GM12878 (cell line): Measurements from ENCODE around the gene TRIM72. TPM values are rescaled to one million over a fixed set of nuclear protein-coding genes. Genes with fewer than 3 reads are reported as not detected.

Experiments used
- BHLHE40 ChIP-seq, 2 experiments: fragments of 450-650 bp in 1 of 2; IDR thresholded peaks; 2 replicates each; pipeline ENCODE4 v1.6.1; 2011 to 2017; ENCODE audit warnings: low read depth in 2 of 2, borderline replicate concordance in 1 of 2, improper control_type of control experiment in 1 of 2, low read length in 1 of 2, mild to moderate bottlenecking in 1 of 2
- CBFB ChIP-seq: IDR thresholded peaks from 2 replicates; pipeline ENCODE4 v1.6.1; 2016; ENCODE audit warnings: antibody characterized with exemption, low read depth
- CEBPB ChIP-seq, 2 experiments: fragments of 150-350 bp in 1 of 2; IDR thresholded peaks; 2 replicates each; pipeline ENCODE4 v1.6.1; 2012 to 2014; ENCODE audit warnings: low read depth in 2 of 2, low read length in 2 of 2, borderline replicate concordance in 1 of 2, inconsistent platforms in 1 of 2
- CHD1 ChIP-seq: IDR thresholded peaks from 2 replicates; pipeline ENCODE4 v1.6.1; 2012; ENCODE audit warnings: low read depth, low read length, improper control_type of control experiment
- CHD4 ChIP-seq: fragments of 200-600 bp; sonication (generic); IDR thresholded peaks from 2 replicates; pipeline ENCODE4 v1.6.1; 2016; ENCODE audit warnings: mild to moderate bottlenecking
- CREB1 ChIP-seq: IDR thresholded peaks from 2 replicates; pipeline ENCODE4 v1.6.1; 2012; ENCODE audit warnings: low read depth, mild to moderate bottlenecking, inconsistent platforms
- DPF2 ChIP-seq: fragments of 450-650 bp; IDR thresholded peaks from 2 replicates; pipeline ENCODE4 v1.6.1; 2017; ENCODE audit warnings: mild to moderate bottlenecking
- EGR1 ChIP-seq, 2 experiments: IDR thresholded peaks; 1 replicate in 1 of 2; 2 replicates in 1 of 2; pipeline ENCODE4 v1.6.1; 2011 to 2012; ENCODE audit warnings: low read depth in 2 of 2, low read length in 2 of 2, borderline replicate concordance in 1 of 2, mild to moderate bottlenecking in 1 of 2, moderate library complexity in 1 of 2
- EZH2 ChIP-seq: IDR thresholded peaks from 2 replicates; pipeline ENCODE4 v1.6.1; 2012; ENCODE audit warnings: low read depth, mild to moderate bottlenecking, control low read depth, inconsistent platforms, low read length, borderline replicate concordance; ENCODE audit not compliant: control insufficient read depth
- FOXK2 ChIP-seq: fragments of 450-650 bp; IDR thresholded peaks from 2 replicates; pipeline ENCODE4 v1.6.1; 2017; ENCODE audit warnings: mild to moderate bottlenecking, moderate library complexity
- IRF4 ChIP-seq: IDR thresholded peaks from 2 replicates; pipeline ENCODE4 v1.6.1; 2011; ENCODE audit warnings: low read depth, low read length
- KDM1A ChIP-seq: fragments of 200-600 bp; sonication (generic); IDR thresholded peaks from 2 replicates; pipeline ENCODE4 v1.6.1; 2016; ENCODE audit warnings: borderline replicate concordance
- LARP7 ChIP-seq: fragments of 450-650 bp; IDR thresholded peaks from 2 replicates; pipeline ENCODE4 v1.6.1; 2017; ENCODE audit warnings: mild to moderate bottlenecking
- SIX5 ChIP-seq: IDR thresholded peaks from 2 replicates; pipeline ENCODE4 v1.6.1; 2011; ENCODE audit warnings: mild to moderate bottlenecking, low read depth, low read length, moderate library complexity; ENCODE audit not compliant: severe bottlenecking
- SMARCA5 ChIP-seq: fragments of 450-650 bp; IDR thresholded peaks from 2 replicates; pipeline ENCODE4 v1.6.1; 2017; ENCODE audit warnings: mild to moderate bottlenecking
- WRNIP1 ChIP-seq: IDR thresholded peaks from 2 replicates; pipeline ENCODE4 v1.6.1; 2011; ENCODE audit warnings: low read depth, low read length, improper control_type of control experiment, borderline replicate concordance
- ZBTB11 ChIP-seq: fragments of 450-650 bp; formaldehyde crosslinking; IDR thresholded peaks from 2 replicates; pipeline ENCODE4 v1.5.0; 2022; ENCODE audit warnings: mild to moderate bottlenecking, missing genetic modification characterization
- ZNF274 ChIP-seq: IDR thresholded peaks from one replicate; pipeline ENCODE4 v1.8.0; 2011; ENCODE audit not compliant: insufficient read length, insufficient read depth
- polyA plus RNA-seq, 11 experiments: library from polyadenylated mRNA; depleted of rRNA in 4 of 11; unstranded in 6 of 11; stranded (reverse) in 5 of 11; fragments of >200 nt; fragmentation: Nextera tagmentation in 4 of 11; fragmentation: Illumina TruSeq in 1 of 11; extraction: Ambion mirVana in 4 of 11; extraction: Trizol in 1 of 11; gene quantifications; 1 replicate in 1 of 11; 2 replicates in 10 of 11; pipeline versions ENCODE4 v1.2.1 to v1.2.3, GENCODE V29; 2011 to 2016; ENCODE audit warnings: inconsistent platforms in 2 of 11, missing spikeins in 2 of 11, low read depth in 1 of 11
- total RNA-seq, 4 experiments: library from RNA; depleted of rRNA in 3 of 4; stranded (reverse); fragments of >200 nt in 3 of 4; fragmentation: Illumina TruSeq in 1 of 4; extraction: Trizol in 1 of 4; gene quantifications; 2 replicates each; pipeline versions ENCODE4 v1.2.1 to v1.2.3, GENCODE V29; 2013 to 2021
- TF ChIP-seq, protein P1 (sequence below): fragments of 450-650 bp; IDR thresholded peaks from 2 replicates; pipeline ENCODE4 v1.6.1; 2016; ENCODE audit warnings: mild to moderate bottlenecking
- TF ChIP-seq, protein P2 (sequence below): IDR thresholded peaks from 2 replicates; pipeline ENCODE4 v1.6.1; 2012; ENCODE audit warnings: improper control_type of control experiment, low read depth, low read length; ENCODE audit not compliant: insufficient replicate concordance

Gene TRIM72
- total and polyA plus RNA-seq, 10 of the 15 experiments (the other 5 are each of a cell fraction or from before 2014, with no cell fraction given): 0.03 to 1.2 (median 0.23) TPM; not detected in 1

- TF ChIP-seq SMARCA5 (peak; percentile 53; the same call in 1 of the 2 replicates), EGR1 (IDR thresholded peaks at IDR 0.05; ENCODE audit: borderline replicate concordance in 1 of 2, low read depth in 2 of 2, low read length in 2 of 2) (no peak), IRF4 (peak; percentile 39; the same call in 1 of the 2 replicates), FOXK2 (no peak), CHD4 (no peak), DPF2 (peak; percentile 88), BHLHE40 (IDR thresholded peaks at IDR 0.05; ENCODE audit: borderline replicate concordance in 1 of 2, low read depth in 2 of 2, low read length in 1 of 2) (peak; percentile 57 to 74), ZBTB11 (CRISPR knock-in tag) (no peak), LARP7 (no peak; the same call in 1 of the 2 replicates), CREB1 (no peak), CHD1 (no peak), CBFB (no peak), EZH2 (no peak), ZNF274 (no peak), CEBPB (IDR thresholded peaks at IDR 0.05; ENCODE audit: borderline replicate concordance in 1 of 2, low read depth in 2 of 2, low read length in 2 of 2) (no peak), WRNIP1 (no peak), KDM1A (no peak), SIX5 (no peak)
- TF ChIP-seq, protein P1, sequence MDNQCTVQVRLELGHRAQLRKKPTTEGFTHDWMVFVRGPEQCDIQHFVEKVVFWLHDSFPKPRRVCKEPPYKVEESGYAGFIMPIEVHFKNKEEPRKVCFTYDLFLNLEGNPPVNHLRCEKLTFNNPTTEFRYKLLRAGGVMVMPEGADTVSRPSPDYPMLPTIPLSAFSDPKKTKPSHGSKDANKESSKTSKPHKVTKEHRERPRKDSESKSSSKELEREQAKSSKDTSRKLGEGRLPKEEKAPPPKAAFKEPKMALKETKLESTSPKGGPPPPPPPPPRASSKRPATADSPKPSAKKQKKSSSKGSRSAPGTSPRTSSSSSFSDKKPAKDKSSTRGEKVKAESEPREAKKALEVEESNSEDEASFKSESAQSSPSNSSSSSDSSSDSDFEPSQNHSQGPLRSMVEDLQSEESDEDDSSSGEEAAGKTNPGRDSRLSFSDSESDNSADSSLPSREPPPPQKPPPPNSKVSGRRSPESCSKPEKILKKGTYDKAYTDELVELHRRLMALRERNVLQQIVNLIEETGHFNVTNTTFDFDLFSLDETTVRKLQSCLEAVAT: 0 out of 2 replicates have a peak, but pooled peaks have one; percentile 14
- TF ChIP-seq, protein P2, sequence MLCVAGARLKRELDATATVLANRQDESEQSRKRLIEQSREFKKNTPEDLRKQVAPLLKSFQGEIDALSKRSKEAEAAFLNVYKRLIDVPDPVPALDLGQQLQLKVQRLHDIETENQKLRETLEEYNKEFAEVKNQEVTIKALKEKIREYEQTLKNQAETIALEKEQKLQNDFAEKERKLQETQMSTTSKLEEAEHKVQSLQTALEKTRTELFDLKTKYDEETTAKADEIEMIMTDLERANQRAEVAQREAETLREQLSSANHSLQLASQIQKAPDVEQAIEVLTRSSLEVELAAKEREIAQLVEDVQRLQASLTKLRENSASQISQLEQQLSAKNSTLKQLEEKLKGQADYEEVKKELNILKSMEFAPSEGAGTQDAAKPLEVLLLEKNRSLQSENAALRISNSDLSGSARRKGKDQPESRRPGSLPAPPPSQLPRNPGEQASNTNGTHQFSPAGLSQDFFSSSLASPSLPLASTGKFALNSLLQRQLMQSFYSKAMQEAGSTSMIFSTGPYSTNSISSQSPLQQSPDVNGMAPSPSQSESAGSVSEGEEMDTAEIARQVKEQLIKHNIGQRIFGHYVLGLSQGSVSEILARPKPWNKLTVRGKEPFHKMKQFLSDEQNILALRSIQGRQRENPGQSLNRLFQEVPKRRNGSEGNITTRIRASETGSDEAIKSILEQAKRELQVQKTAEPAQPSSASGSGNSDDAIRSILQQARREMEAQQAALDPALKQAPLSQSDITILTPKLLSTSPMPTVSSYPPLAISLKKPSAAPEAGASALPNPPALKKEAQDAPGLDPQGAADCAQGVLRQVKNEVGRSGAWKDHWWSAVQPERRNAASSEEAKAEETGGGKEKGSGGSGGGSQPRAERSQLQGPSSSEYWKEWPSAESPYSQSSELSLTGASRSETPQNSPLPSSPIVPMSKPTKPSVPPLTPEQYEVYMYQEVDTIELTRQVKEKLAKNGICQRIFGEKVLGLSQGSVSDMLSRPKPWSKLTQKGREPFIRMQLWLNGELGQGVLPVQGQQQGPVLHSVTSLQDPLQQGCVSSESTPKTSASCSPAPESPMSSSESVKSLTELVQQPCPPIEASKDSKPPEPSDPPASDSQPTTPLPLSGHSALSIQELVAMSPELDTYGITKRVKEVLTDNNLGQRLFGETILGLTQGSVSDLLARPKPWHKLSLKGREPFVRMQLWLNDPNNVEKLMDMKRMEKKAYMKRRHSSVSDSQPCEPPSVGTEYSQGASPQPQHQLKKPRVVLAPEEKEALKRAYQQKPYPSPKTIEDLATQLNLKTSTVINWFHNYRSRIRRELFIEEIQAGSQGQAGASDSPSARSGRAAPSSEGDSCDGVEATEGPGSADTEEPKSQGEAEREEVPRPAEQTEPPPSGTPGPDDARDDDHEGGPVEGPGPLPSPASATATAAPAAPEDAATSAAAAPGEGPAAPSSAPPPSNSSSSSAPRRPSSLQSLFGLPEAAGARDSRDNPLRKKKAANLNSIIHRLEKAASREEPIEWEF: no peak
Observed at GRCh38 chr16:31265329-31266245, 51.7 kb downstream of the TRIM72 start (continued).
